ENCODE measurements around the gene CRACDL. TPM values are rescaled to one million over a fixed set of nuclear protein-coding genes. Genes with fewer than 3 reads are reported as not detected.

CRACDL gene
- polyA plus RNA-seq, 1 experiment, result not detected

DNA sequence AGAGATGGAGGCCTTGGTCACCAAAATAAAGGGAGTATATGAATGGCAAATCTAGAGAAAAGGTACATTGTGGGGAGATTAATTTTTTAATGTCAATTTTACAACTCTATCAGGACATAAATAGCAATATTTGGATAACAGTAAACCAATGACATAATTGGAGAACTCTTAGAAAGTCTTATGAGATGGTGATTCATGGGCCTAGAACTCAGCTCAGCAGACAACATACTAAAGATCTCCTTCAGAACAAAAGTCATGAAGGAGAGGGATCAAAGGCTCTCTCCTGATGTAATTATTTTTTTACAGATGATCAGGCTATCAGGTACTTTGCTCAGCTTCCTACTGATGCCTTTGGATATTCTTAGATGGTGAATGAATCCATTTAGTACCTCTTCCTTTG, 90.0 kb downstream of the CRACDL start:
- CTCF ChIA-PET, result interaction anchor here (0.8 to 1.1 kb wide), 4 partner anchors 9 to 197 kb away, joined by 3 to 6 read pairs (median 3); no protein-coding TSS in a partner anchor
- TF ChIP-seq, protein P1, sequence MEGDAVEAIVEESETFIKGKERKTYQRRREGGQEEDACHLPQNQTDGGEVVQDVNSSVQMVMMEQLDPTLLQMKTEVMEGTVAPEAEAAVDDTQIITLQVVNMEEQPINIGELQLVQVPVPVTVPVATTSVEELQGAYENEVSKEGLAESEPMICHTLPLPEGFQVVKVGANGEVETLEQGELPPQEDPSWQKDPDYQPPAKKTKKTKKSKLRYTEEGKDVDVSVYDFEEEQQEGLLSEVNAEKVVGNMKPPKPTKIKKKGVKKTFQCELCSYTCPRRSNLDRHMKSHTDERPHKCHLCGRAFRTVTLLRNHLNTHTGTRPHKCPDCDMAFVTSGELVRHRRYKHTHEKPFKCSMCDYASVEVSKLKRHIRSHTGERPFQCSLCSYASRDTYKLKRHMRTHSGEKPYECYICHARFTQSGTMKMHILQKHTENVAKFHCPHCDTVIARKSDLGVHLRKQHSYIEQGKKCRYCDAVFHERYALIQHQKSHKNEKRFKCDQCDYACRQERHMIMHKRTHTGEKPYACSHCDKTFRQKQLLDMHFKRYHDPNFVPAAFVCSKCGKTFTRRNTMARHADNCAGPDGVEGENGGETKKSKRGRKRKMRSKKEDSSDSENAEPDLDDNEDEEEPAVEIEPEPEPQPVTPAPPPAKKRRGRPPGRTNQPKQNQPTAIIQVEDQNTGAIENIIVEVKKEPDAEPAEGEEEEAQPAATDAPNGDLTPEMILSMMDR (IDR thresholded peaks at IDR 0.05; ENCODE audit: insufficient read depth, low read depth, low read length), result no peak
- no peaks in the 10 kb centered on the region for H3K27me3 ChIP-seq (ENCODE audit: control insufficient read depth, insufficient read depth, low read length)
- H3K4me3 ChIP-seq (ENCODE audit: low read depth, low read length), result no peak overlapping the region
- no peaks in the 10 kb centered on the region for H3K36me3 ChIP-seq (ENCODE audit: control insufficient read depth, insufficient read depth, low read length)
- DNase-seq (ENCODE audit: low read depth), result no peak
- POLR2A ChIA-PET, result no interaction called here

DNA sequence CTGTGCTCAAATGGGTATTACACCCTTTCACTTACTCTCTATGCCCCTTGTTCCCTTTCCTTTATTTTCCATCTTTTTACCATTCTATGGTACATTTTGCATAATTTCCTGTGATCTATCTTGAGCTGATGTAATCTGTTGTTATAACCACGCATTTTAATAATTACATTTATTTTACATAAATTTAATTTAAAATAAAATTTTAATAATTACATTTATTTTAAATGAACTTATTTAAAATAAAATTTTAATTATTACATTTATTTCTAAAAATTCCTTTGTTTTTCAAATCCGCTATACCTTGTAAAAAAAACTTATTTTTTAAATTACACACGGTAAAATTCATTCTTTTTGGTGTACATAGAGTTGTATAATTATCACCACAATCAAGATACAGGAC, 93.9 kb downstream of the CRACDL start:
- ChIA-PET POLR2A (no interaction called here), CTCF (no interaction called here)
- no peak overlapping the region for H3K4me3 ChIP-seq (ENCODE audit: low read depth, low read length)
- no peaks in the 10 kb centered on the region for H3K36me3 ChIP-seq (ENCODE audit: control insufficient read depth, insufficient read depth, low read length)
- H3K27me3 ChIP-seq (ENCODE audit: control insufficient read depth, insufficient read depth, low read length), result no peaks in the 10 kb centered on the region
- TF ChIP-seq, protein P1 (IDR thresholded peaks at IDR 0.05; ENCODE audit: insufficient read depth, low read depth, low read length), result no peak
- DNase-seq (ENCODE audit: low read depth), result no peak

DNA sequence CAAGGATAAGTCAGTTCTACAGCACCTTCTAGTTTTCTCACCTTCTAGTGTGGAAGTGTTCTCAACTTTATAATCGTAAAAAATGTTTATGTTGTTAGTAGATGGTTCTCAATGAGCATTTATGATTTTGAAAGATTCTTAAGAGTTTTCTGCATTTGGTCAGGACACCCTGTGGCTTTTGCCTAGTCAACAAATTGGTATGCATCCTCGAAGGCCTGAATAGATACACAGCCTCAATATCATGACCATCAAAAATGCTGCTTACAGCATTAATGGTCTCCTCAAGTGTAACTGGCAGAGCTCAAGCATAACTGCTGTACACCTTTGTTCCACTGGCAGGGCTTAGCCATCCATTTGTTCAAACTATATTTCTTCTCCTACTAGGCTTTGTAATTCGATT, 96.7 kb downstream of the CRACDL start:
- no peaks in the 10 kb centered on the region for H3K27me3 ChIP-seq (ENCODE audit: control insufficient read depth, insufficient read depth, low read length)
- POLR2A ChIA-PET, result no interaction called here
- no peaks in the 10 kb centered on the region for H3K36me3 ChIP-seq (ENCODE audit: control insufficient read depth, insufficient read depth, low read length)
- TF ChIP-seq, protein P1 (IDR thresholded peaks at IDR 0.05; ENCODE audit: insufficient read depth, low read depth, low read length), result no peak
- no peak overlapping the region for H3K4me3 ChIP-seq (ENCODE audit: low read depth, low read length)
- CTCF ChIA-PET, result interaction anchor here (1.5 to 4.0 kb wide), 3 partner anchors 34 to 226 kb away, joined by 3 to 25 read pairs (median 10); no protein-coding TSS in a partner anchor
- DNase-seq (ENCODE audit: low read depth), result no peak

DNA sequence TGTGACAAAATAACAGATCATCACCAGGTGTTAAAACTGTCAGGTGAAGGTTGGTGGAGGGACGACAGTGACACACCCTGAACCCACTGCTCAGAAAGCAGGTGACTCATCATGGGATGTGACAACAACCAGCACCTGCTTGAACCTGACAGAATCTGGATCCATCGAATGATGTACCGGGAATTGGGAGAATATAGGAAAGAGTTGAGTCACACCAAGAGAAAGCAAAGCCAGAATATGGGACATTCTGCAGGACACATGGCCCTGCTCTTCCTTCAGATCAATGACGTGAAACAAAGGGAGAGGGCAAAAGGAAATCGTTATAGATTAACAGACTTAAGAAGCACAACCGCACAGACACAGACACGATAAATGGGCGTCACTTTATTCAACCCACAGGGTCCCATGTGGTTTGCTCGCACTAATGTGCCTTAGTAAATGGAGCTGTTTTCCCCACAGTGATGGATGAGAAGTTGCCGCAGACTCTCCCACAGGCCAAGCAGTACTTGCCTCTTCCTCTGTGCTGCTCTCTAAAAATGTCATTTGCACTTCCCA, 100.1 kb downstream of the CRACDL start:
- POLR2A ChIA-PET, result no interaction called here
- CTCF ChIA-PET, result interaction anchor here (1.0 to 4.0 kb wide), 3 partner anchors 103 to 191 kb away, joined by 4 to 25 read pairs (median 5); no protein-coding TSS in a partner anchor
- Histone ChIP-seq H3K27me3 (ENCODE audit: control insufficient read depth, insufficient read depth, low read length) (peaks cover 1% of the 10 kb centered on the region; the same call in 1 of the 2 replicates), H3K4me3 (ENCODE audit: low read depth, low read length) (no peak overlapping the region), H3K36me3 (ENCODE audit: control insufficient read depth, insufficient read depth, low read length) (no peaks in the 10 kb centered on the region)
- TF ChIP-seq, protein P1 (IDR thresholded peaks at IDR 0.05; ENCODE audit: insufficient read depth, low read depth, low read length), result no peak
- DNase-seq (ENCODE audit: low read depth), result no peak

DNA sequence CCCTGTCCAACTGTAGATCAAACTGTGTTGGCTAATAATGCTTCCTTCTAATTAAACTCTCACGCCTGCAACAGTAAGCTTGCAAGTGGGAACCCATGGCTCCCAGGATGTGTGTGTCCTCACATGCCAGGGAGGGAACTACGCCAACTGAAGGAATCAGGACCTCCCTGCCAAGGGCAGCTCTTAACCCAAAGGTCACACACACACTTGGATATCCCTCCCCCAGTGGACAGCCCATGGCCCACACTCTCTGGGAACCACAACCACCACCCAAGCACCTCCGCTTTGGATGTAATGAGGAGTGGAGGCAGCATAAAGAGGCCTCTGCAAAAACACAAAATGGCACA, 102.1 kb downstream of the CRACDL start:
- H3K4me3 ChIP-seq (ENCODE audit: low read depth, low read length), result no peak overlapping the region
- TF ChIP-seq, protein P1 (IDR thresholded peaks at IDR 0.05; ENCODE audit: insufficient read depth, low read depth, low read length), result no peak

More for the DNA sequence above, 102.1 kb downstream of the CRACDL start:
- ChIA-PET CTCF (no interaction called here), POLR2A (no interaction called here)
- Histone ChIP-seq H3K27me3 (ENCODE audit: control insufficient read depth, insufficient read depth, low read length) (peaks cover 4% of the 10 kb centered on the region; the same call in 1 of the 2 replicates), H3K36me3 (ENCODE audit: control insufficient read depth, insufficient read depth, low read length) (no peaks in the 10 kb centered on the region)
- DNase-seq (ENCODE audit: low read depth), result no peak

All from BJ (cell line).